ENCODE measurements around the gene NME3.

- no peak for TF ChIP-seq CTCF (conservative IDR thresholded peaks at IDR 0.05 in 1 of 2, IDR thresholded peaks at IDR 0.05 in 1 of 2; ENCODE audit: low read depth in 1 of 2, low read length in 2 of 2)
- TF ChIP-seq EZH2 (IDR thresholded peaks at IDR 0.05; ENCODE audit: low read length, missing control alignments) = no peak
Observed at GRCh38 chr16:1817716-1818115, 46.4 kb upstream of the NME3 start.
